ENCODE data around the gene FADS3. TPM values are rescaled to one million over a fixed set of nuclear protein-coding genes. Genes with fewer than 3 reads are reported as not detected.
"Not testable (repeated sequence)": the region's sequence is repeated elsewhere in the genome, so short reads cannot be mapped to it uniquely, and the experiment has no call there.

FADS3 gene
- total RNA-seq, 2 donors from 2014 or later = 83.0 to 106 TPM

GRCh38 chr11:61886643-61887042 lies 4.7 kb downstream of the FADS3 start:
- intact Hi-C loops (cut with DNase I) = no loop called here

GRCh38 chr11:61885784-61886580 lies 5.4 kb downstream of the FADS3 start:
- intact Hi-C loops (cut with DNase I) = no loop called here

More at GRCh38 chr11:61886643-61887042, 4.7 kb downstream of the FADS3 start:
- no peak for DNase-seq (ENCODE audit: low spot score)

GRCh38 chr11:61885166-61885778 lies 6.1 kb downstream of the FADS3 start:
- DNase-seq (ENCODE audit: low spot score) = no peak
- intact Hi-C loops (cut with DNase I) = no loop called here

More at GRCh38 chr11:61885784-61886580, 5.4 kb downstream of the FADS3 start:
- DNase-seq (ENCODE audit: low spot score) = no peak

GRCh38 chr11:61883947-61884346 lies 7.4 kb downstream of the FADS3 start:
- intact Hi-C loops (cut with DNase I) = no loop called here

GRCh38 chr11:61883327-61883726 lies 8.0 kb downstream of the FADS3 start:
- intact Hi-C loops (cut with DNase I) = no loop called here
- DNase-seq (ENCODE audit: low spot score) = no peak

More at GRCh38 chr11:61883947-61884346, 7.4 kb downstream of the FADS3 start:
- no peak for DNase-seq (ENCODE audit: low spot score)

- intact Hi-C loops (cut with DNase I) = no loop called here
- DNase-seq (ENCODE audit: low spot score) = no peak
Observed at GRCh38 chr11:61882879-61883278, 8.5 kb downstream of the FADS3 start.

GRCh38 chr11:61882267-61882666 lies 9.1 kb downstream of the FADS3 start:
- DNase-seq (ENCODE audit: low spot score); intact Hi-C loops (cut with DNase I): not testable (repeated sequence)

- intact Hi-C loops (cut with DNase I) = no loop called here
- DNase-seq (ENCODE audit: low spot score) = no peak
Observed at GRCh38 chr11:61881397-61881796, 9.9 kb downstream of the FADS3 start.

GRCh38 chr11:61880454-61880853 lies 10.9 kb downstream of the FADS3 start:
- intact Hi-C loops (cut with DNase I) = no loop called here
- DNase-seq (ENCODE audit: low spot score) = no peak

- no peak for DNase-seq (ENCODE audit: low spot score)
- intact Hi-C loops (cut with DNase I) = no loop called here
Observed at GRCh38 chr11:61880031-61880430, 11.3 kb downstream of the FADS3 start.

GRCh38 chr11:61879152-61879551 lies 12.2 kb downstream of the FADS3 start:
- DNase-seq (ENCODE audit: low spot score) = no peak
- intact Hi-C loops (cut with DNase I) = no loop called here

GRCh38 chr11:61875698-61876097 lies 15.6 kb downstream of the FADS3 start:
- intact Hi-C loops (cut with DNase I) = no loop called here
- DNase-seq (ENCODE audit: low spot score) = no peak

- no peak for DNase-seq (ENCODE audit: low spot score)
- intact Hi-C loops (cut with DNase I) = no loop called here
Observed at GRCh38 chr11:61874853-61875252, 16.5 kb downstream of the FADS3 start.

GRCh38 chr11:61874377-61874809 lies 17.0 kb downstream of the FADS3 start:
- intact Hi-C loops (cut with DNase I) = no loop called here
- no peak for DNase-seq (ENCODE audit: low spot score)

- intact Hi-C loops (cut with DNase I) = loop anchor here in 1 of 2 donors (2.0 kb wide), 1 partner anchor 75 kb away; no protein-coding TSS in a partner anchor
- DNase-seq (ENCODE audit: low spot score) = no peak
Observed at GRCh38 chr11:61873588-61874376, 17.6 kb downstream of the FADS3 start.

GRCh38 chr11:61872935-61873565 lies 18.3 kb downstream of the FADS3 start:
- intact Hi-C loops (cut with DNase I) = loop anchor here in 1 of 2 donors (2.0 kb wide), 1 partner anchor 74 kb away; no protein-coding TSS in a partner anchor

GRCh38 chr11:61871158-61871597 lies 20.2 kb downstream of the FADS3 start:
- peak; percentile 96 for DNase-seq (ENCODE audit: low spot score)
- intact Hi-C loops (cut with DNase I) = no loop called here

More at GRCh38 chr11:61872935-61873565, 18.3 kb downstream of the FADS3 start:
- no peak for DNase-seq (ENCODE audit: low spot score)

- intact Hi-C loops (cut with DNase I) = no loop called here
- DNase-seq (ENCODE audit: low spot score) = no peak
Observed at GRCh38 chr11:61870541-61871031, 20.8 kb downstream of the FADS3 start.
